GM19043 (cell line): Measurements from ENCODE around the gene DDX10.
A peak's percentile ranks its signal among the peaks of the same experiment; 100 is the strongest.
"Not testable (repeated sequence)": the region's sequence is repeated elsewhere in the genome, so short reads cannot be mapped to it uniquely, and the experiment has no call there.

ENCODE experiments used
- ATAC-seq: cut with Tn5 transposase; IDR thresholded peaks from one replicate; pipeline ENCODE4 v1.9.1; 2021; ENCODE audit warnings: low read depth; ENCODE audit not compliant: unreplicated experiment

Gene DDX10

GRCh38 chr11:108813086-108813485, 148.2 kb downstream of the DDX10 start:
- no peak for ATAC-seq

- no peak for ATAC-seq
Measured at GRCh38 chr11:108817976-108818375, 153.1 kb downstream of the DDX10 start.

- ATAC-seq = no peak
Measured at GRCh38 chr11:108818971-108819370, 154.1 kb downstream of the DDX10 start.

GRCh38 chr11:108819957-108820356, 155.1 kb downstream of the DDX10 start:
- no peak for ATAC-seq

GRCh38 chr11:108823960-108824359, 159.1 kb downstream of the DDX10 start:
- not testable (repeated sequence) for ATAC-seq

GRCh38 chr11:108824545-108824944, 159.7 kb downstream of the DDX10 start:
- no peak for ATAC-seq

GRCh38 chr11:108825381-108825780, 160.5 kb downstream of the DDX10 start:
- no peak for ATAC-seq

- no peak for ATAC-seq
Measured at GRCh38 chr11:108826136-108826535, 161.3 kb downstream of the DDX10 start.

GRCh38 chr11:108835624-108836023, 170.8 kb downstream of the DDX10 start:
- no peak for ATAC-seq

GRCh38 chr11:108836541-108836940, 171.7 kb downstream of the DDX10 start:
- no peak for ATAC-seq

- no peak for ATAC-seq
Measured at GRCh38 chr11:108838102-108838791, 173.4 kb downstream of the DDX10 start.

GRCh38 chr11:108838792-108839105, 173.9 kb downstream of the DDX10 start:
- ATAC-seq = no peak

GRCh38 chr11:108846009-108846408, 181.1 kb downstream of the DDX10 start:
- ATAC-seq = no peak

GRCh38 chr11:108847298-108847990, 182.6 kb downstream of the DDX10 start:
- no peak for ATAC-seq

GRCh38 chr11:108851781-108852180, 186.9 kb downstream of the DDX10 start:
- ATAC-seq = no peak

GRCh38 chr11:108852701-108853100, 187.8 kb downstream of the DDX10 start:
- ATAC-seq = no peak

- ATAC-seq = no peak
Measured at GRCh38 chr11:108853151-108853550, 188.3 kb downstream of the DDX10 start.

- peak; percentile 41 for ATAC-seq
Measured at GRCh38 chr11:108853864-108854263, 189.0 kb downstream of the DDX10 start.

- peak; percentile 92 for ATAC-seq
Measured at GRCh38 chr11:108854346-108854745, 189.5 kb downstream of the DDX10 start.

GRCh38 chr11:108857382-108857781, 192.5 kb downstream of the DDX10 start:
- no peak for ATAC-seq

GRCh38 chr11:108858622-108859021, 193.8 kb downstream of the DDX10 start:
- no peak for ATAC-seq

- ATAC-seq = no peak
Measured at GRCh38 chr11:108859510-108859909, 194.6 kb downstream of the DDX10 start.
